ENCODE measurements around the gene ZNF804B. TPM values are rescaled to one million over a fixed set of nuclear protein-coding genes. Genes with fewer than 3 reads are reported as not detected.

ZNF804B gene
- total RNA-seq, 1 donor from 2014 or later: not detected

DNA sequence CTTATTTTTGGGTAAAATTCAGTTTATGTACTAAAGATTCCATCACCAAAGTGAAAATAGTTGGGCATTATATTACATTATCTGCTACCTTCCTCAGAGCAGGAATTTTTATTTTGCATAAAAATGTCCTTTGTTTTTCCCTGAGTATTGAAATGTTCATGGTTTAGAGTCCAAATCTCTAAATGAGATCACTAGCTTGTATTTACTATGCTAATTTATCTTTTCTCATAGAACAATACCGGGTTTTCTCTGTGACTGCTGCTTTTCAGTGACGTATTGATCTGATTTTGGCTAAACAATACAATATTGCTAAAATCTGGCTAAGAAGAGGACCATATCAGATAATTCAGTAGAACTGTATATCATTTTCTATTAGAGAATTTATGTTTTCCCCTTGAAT lies 125.6 kb downstream of the ZNF804B start:
- Mint-ChIP-seq H3K9me3 (no peaks in the 10 kb centered on the region), H3K4me3 (no peak overlapping the region), H3K36me3 (no peaks in the 10 kb centered on the region), H3K27ac (no peak overlapping the region), H3K4me1 (no peaks in the 10 kb centered on the region), H3K27me3 (ENCODE audit: insufficient read depth, low read depth) (no peaks in the 10 kb centered on the region)
- no peaks in the 10 kb centered on the region for H3K36me3 ChIP-seq
- no peak for DNase-seq (ENCODE audit: low spot score)
- H3F3A ChIP-seq (ENCODE audit: low read depth): no peaks in the 10 kb centered on the region
- TF ChIP-seq EZH2 (IDR thresholded peaks at IDR 0.05) (no peak), EZH2phosphoT487 (IDR thresholded peaks at IDR 0.05) (no peak)
- no peaks in the 10 kb centered on the region for H3K9me3 ChIP-seq (ENCODE audit: low read depth)
- no peaks in the 10 kb centered on the region for H3K27me3 ChIP-seq
- H3K79me2 ChIP-seq (ENCODE audit: low read depth): no peaks in the 10 kb centered on the region
- no peaks in the 10 kb centered on the region for H4K20me1 ChIP-seq (ENCODE audit: low read depth)
- H3K4me2 ChIP-seq: no peak overlapping the region
- no peak overlapping the region for H3K9ac ChIP-seq
- no peaks in the 10 kb centered on the region for H3K4me1 ChIP-seq
- no peak overlapping the region for H3K27ac ChIP-seq
- no peak overlapping the region for H3K4me3 ChIP-seq
- H2AFZ ChIP-seq (replicated peaks): no peak overlapping the region

DNA sequence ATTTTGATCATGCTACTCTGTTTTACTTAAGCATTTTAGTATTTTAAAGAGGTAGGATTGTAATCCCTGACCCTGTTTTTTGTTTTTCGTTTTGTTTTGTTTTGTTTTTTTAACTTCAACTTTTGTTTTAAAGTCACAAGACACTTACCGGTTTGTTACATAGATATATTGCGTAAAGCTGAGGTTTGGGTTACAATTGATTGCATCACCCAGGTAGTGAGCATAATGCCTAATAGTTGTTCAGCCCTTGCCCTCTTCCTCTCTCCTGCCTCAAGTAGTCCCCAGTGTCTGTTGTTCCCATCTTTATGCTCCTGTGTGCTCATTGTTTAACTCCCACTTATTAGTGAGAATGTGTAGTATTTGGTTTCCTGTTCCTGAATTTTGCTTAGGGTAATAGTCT lies 129.2 kb downstream of the ZNF804B start:
- no peaks in the 10 kb centered on the region for H3K27me3 Mint-ChIP-seq (ENCODE audit: insufficient read depth, low read depth)
- H3K9ac ChIP-seq: no peak overlapping the region
- TF ChIP-seq, protein P1, sequence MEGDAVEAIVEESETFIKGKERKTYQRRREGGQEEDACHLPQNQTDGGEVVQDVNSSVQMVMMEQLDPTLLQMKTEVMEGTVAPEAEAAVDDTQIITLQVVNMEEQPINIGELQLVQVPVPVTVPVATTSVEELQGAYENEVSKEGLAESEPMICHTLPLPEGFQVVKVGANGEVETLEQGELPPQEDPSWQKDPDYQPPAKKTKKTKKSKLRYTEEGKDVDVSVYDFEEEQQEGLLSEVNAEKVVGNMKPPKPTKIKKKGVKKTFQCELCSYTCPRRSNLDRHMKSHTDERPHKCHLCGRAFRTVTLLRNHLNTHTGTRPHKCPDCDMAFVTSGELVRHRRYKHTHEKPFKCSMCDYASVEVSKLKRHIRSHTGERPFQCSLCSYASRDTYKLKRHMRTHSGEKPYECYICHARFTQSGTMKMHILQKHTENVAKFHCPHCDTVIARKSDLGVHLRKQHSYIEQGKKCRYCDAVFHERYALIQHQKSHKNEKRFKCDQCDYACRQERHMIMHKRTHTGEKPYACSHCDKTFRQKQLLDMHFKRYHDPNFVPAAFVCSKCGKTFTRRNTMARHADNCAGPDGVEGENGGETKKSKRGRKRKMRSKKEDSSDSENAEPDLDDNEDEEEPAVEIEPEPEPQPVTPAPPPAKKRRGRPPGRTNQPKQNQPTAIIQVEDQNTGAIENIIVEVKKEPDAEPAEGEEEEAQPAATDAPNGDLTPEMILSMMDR (IDR thresholded peaks at IDR 0.05): no peak
- TF ChIP-seq EZH2 (IDR thresholded peaks at IDR 0.05) (no peak), EZH2phosphoT487 (IDR thresholded peaks at IDR 0.05) (no peak)

DNA sequence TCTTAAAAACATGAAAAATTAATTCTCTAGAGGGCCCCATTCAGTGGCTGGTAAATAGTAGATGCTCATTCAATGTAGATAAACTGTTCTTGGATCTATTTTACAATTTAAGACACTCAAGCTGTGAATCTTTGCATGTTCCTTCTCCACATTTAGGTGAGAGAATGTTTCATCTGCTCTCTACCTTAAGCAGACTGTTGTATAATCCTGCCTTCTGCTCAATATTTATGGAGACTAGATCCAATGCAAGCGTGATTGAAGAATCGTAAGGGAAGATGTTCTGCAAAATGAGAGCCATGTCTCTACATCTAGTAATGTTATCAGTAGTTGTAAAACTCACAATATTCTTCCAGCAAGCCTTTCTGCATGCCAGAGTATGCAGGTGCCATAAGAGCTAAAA lies 151.0 kb downstream of the ZNF804B start:
- Mint-ChIP-seq H3K4me1 (no peaks in the 10 kb centered on the region), H3K27ac (no peak overlapping the region), H3K27me3 (ENCODE audit: insufficient read depth, low read depth) (no peaks in the 10 kb centered on the region), H3K9me3 (no peaks in the 10 kb centered on the region), H3K36me3 (no peaks in the 10 kb centered on the region), H3K4me3 (no peak overlapping the region)
- no peaks in the 10 kb centered on the region for H3K4me1 ChIP-seq
- no peaks in the 10 kb centered on the region for H3K27me3 ChIP-seq
- TF ChIP-seq, protein P1 (IDR thresholded peaks at IDR 0.05): no peak
- no peaks in the 10 kb centered on the region for H3K9me3 ChIP-seq (ENCODE audit: low read depth)
- H3K36me3 ChIP-seq: no peaks in the 10 kb centered on the region
- H3K9ac ChIP-seq: no peak overlapping the region
- H3K4me3 ChIP-seq: no peak overlapping the region
- no peak overlapping the region for H3K4me2 ChIP-seq
- H3K27ac ChIP-seq: no peak overlapping the region
- H3K79me2 ChIP-seq (ENCODE audit: low read depth): no peaks in the 10 kb centered on the region
- no peaks in the 10 kb centered on the region for H3F3A ChIP-seq (ENCODE audit: low read depth)
- H4K20me1 ChIP-seq (ENCODE audit: low read depth): no peaks in the 10 kb centered on the region
- no peak for DNase-seq (ENCODE audit: low spot score)
- no peak overlapping the region for H2AFZ ChIP-seq (replicated peaks)

More for the DNA sequence above, 129.2 kb downstream of the ZNF804B start:
- Histone ChIP-seq H3K79me2 (ENCODE audit: low read depth) (no peaks in the 10 kb centered on the region), H3K27me3 (no peaks in the 10 kb centered on the region), H3K36me3 (no peaks in the 10 kb centered on the region), H3F3A (ENCODE audit: low read depth) (no peaks in the 10 kb centered on the region), H3K9me3 (ENCODE audit: low read depth) (no peaks in the 10 kb centered on the region), H2AFZ (replicated peaks) (no peak overlapping the region), H3K4me3 (no peak overlapping the region), H4K20me1 (ENCODE audit: low read depth) (no peaks in the 10 kb centered on the region), H3K4me2 (no peak overlapping the region), H3K4me1 (no peaks in the 10 kb centered on the region), H3K27ac (no peak overlapping the region)
- Mint-ChIP-seq H3K27ac (no peak overlapping the region), H3K4me3 (no peak overlapping the region), H3K4me1 (no peaks in the 10 kb centered on the region), H3K36me3 (no peaks in the 10 kb centered on the region), H3K9me3 (no peaks in the 10 kb centered on the region)
- no peak for DNase-seq (ENCODE audit: low spot score)

DNA sequence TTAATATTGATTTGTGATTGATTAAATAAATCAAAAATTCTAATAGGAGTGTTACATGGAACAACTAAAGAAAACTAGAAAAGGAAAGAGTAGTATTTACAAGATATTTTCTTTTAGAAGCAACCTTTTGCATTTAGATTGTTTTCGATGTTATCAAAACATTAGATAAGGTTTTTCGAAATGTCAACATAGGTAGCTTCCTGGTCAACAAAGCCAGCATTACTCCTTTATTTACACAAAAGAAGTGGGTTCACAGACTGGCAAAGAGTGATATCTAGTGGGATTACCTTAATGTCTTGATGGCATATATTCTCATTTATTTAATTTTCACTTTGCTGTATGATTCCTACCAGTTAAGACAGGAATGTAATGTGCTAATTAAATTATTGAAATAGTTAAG lies 153.4 kb downstream of the ZNF804B start:
- TF ChIP-seq EZH2phosphoT487 (IDR thresholded peaks at IDR 0.05) (no peak), EZH2 (IDR thresholded peaks at IDR 0.05) (no peak)
- no peak overlapping the region for H3K4me3 Mint-ChIP-seq

More for the DNA sequence above, 153.4 kb downstream of the ZNF804B start:
- Histone ChIP-seq H3F3A (ENCODE audit: low read depth) (no peaks in the 10 kb centered on the region), H3K4me2 (no peak overlapping the region), H3K36me3 (no peaks in the 10 kb centered on the region), H4K20me1 (ENCODE audit: low read depth) (no peaks in the 10 kb centered on the region), H3K27me3 (no peaks in the 10 kb centered on the region), H3K9me3 (ENCODE audit: low read depth) (no peaks in the 10 kb centered on the region), H3K4me1 (no peaks in the 10 kb centered on the region), H3K9ac (no peak overlapping the region), H3K79me2 (ENCODE audit: low read depth) (no peaks in the 10 kb centered on the region), H3K27ac (no peak overlapping the region), H3K4me3 (no peak overlapping the region), H2AFZ (replicated peaks) (no peak overlapping the region)
- no peak for DNase-seq (ENCODE audit: low spot score)
- Mint-ChIP-seq H3K4me1 (no peaks in the 10 kb centered on the region), H3K27ac (no peak overlapping the region), H3K36me3 (no peaks in the 10 kb centered on the region), H3K9me3 (no peaks in the 10 kb centered on the region), H3K27me3 (ENCODE audit: insufficient read depth, low read depth) (no peaks in the 10 kb centered on the region)

Measured in neural progenitor cell (in vitro differentiated cells).